Vagina (tissue), 2 donors: ENCODE results near the gene TRABD2B.

Experiments used
- POLR2AphosphoS5 ChIP-seq, 2 donors: sonication (generic); formaldehyde crosslinking; IDR thresholded peaks; one replicate each; pipeline ENCODE4 v1.9.0; 2017; ENCODE audit warnings: antibody characterized with exemption in 2 of 2, mild to moderate bottlenecking in 2 of 2, low read depth in 1 of 2; ENCODE audit not compliant: insufficient read depth in 1 of 2
- TF ChIP-seq, protein P1 (sequence below), 3 experiments: fragments of 450-650 bp in 2 of 3; fragments of 200-600 bp in 1 of 3; sonication (generic) in 1 of 3; IDR thresholded peaks; one replicate each; pipeline ENCODE4 v1.5.1; 2017 to 2019; ENCODE audit warnings: antibody characterized with exemption in 3 of 3, mild to moderate bottlenecking in 2 of 3, moderate library complexity in 2 of 3

DNA sequence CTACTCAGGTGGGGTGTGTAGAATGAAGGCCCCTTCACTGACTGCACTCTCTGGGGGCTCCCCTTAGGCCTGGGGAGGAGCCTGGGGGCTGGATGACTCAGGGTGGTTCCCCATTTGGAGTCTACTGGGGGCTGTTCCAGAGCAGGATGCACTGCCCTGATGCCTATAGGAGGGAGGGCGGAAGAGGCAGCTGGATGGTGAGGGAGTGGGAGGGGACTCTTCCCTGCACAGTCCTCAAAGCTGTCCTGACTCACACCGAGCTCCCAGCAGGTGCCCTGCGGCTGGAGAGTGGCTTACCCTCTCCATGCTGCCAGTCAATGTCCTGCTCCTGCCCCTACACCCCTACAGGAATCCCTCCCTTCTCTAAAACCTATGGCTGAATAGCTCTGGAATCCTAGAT lies 204.4 kb downstream of the TRABD2B start:
- TF ChIP-seq, protein P1, sequence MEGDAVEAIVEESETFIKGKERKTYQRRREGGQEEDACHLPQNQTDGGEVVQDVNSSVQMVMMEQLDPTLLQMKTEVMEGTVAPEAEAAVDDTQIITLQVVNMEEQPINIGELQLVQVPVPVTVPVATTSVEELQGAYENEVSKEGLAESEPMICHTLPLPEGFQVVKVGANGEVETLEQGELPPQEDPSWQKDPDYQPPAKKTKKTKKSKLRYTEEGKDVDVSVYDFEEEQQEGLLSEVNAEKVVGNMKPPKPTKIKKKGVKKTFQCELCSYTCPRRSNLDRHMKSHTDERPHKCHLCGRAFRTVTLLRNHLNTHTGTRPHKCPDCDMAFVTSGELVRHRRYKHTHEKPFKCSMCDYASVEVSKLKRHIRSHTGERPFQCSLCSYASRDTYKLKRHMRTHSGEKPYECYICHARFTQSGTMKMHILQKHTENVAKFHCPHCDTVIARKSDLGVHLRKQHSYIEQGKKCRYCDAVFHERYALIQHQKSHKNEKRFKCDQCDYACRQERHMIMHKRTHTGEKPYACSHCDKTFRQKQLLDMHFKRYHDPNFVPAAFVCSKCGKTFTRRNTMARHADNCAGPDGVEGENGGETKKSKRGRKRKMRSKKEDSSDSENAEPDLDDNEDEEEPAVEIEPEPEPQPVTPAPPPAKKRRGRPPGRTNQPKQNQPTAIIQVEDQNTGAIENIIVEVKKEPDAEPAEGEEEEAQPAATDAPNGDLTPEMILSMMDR (IDR thresholded peaks at IDR 0.05): no peak
- TF ChIP-seq POLR2AphosphoS5 (IDR thresholded peaks at IDR 0.05; ENCODE audit: insufficient read depth in 1 of 2, low read depth in 1 of 2): no peak
